ENCODE results near the gene CDK19. TPM values are rescaled to one million over a fixed set of nuclear protein-coding genes. Genes with fewer than 3 reads are reported as not detected.

The CDK19 gene
- total and polyA plus RNA-seq, 2 experiments from 2014 or later, result 7.7 to 10.1 TPM

- TF ChIP-seq ZNF462 (CRISPR knock-in tag; IDR thresholded peaks at IDR 0.05) (no peak), STAT1 (IDR thresholded peaks at IDR 0.05; ENCODE audit: unreplicated experiment) (no peak), ETS1 (IDR thresholded peaks at IDR 0.05) (no peak), NANOG (IDR thresholded peaks at IDR 0.05; ENCODE audit: borderline replicate concordance) (no peak), CREB1 (CRISPR knock-in tag; IDR thresholded peaks at IDR 0.05; ENCODE audit: low read depth) (no peak)
Measured at GRCh38 chr6:110849781-110850180, 34.5 kb upstream of the CDK19 start (continued).

GRCh38 chr6:110841266-110841665 lies 26.0 kb upstream of the CDK19 start:
- peaks cover 5% of the 10 kb centered on the region for H3K27me3 Mint-ChIP-seq (ENCODE audit: insufficient read depth, low read depth, poor library complexity)
- H3K27ac Mint-ChIP-seq, result no peak overlapping the region
- Histone ChIP-seq H3F3A (replicated peaks; ENCODE audit: low read depth) (no peaks in the 10 kb centered on the region), H3K79me2 (replicated peaks; ENCODE audit: insufficient read depth) (no peaks in the 10 kb centered on the region), H3K27me3 (ENCODE audit: insufficient read depth) (no peaks in the 10 kb centered on the region), H4K20me1 (replicated peaks; ENCODE audit: insufficient read depth) (no peaks in the 10 kb centered on the region), H3K9me2 (ENCODE audit: insufficient read depth) (peaks cover 3% of the 10 kb centered on the region; the same call in 1 of the 2 replicates), H3K4me2 (no peak overlapping the region), H3K4me3 (no peak overlapping the region), H3K4me1 (ENCODE audit: insufficient read depth) (no peaks in the 10 kb centered on the region), H2AFZ (peak overlapping the region; percentile 39), H3K36me3 (ENCODE audit: insufficient read depth) (no peaks in the 10 kb centered on the region), H3K27ac (ENCODE audit: low read depth) (no peak overlapping the region)
- no peaks in the 10 kb centered on the region for H3K36me3 Mint-ChIP-seq (ENCODE audit: low read depth)
- no peaks in the 10 kb centered on the region; the same call in 2 of the 3 replicates for H3K4me1 Mint-ChIP-seq
- ATAC-seq (no peak), DNase-seq (ENCODE audit: low spot score) (no peak)
- H3K4me3 Mint-ChIP-seq, result no peak overlapping the region
- no peaks in the 10 kb centered on the region for H3K9me3 Mint-ChIP-seq
- TF ChIP-seq, protein P1, sequence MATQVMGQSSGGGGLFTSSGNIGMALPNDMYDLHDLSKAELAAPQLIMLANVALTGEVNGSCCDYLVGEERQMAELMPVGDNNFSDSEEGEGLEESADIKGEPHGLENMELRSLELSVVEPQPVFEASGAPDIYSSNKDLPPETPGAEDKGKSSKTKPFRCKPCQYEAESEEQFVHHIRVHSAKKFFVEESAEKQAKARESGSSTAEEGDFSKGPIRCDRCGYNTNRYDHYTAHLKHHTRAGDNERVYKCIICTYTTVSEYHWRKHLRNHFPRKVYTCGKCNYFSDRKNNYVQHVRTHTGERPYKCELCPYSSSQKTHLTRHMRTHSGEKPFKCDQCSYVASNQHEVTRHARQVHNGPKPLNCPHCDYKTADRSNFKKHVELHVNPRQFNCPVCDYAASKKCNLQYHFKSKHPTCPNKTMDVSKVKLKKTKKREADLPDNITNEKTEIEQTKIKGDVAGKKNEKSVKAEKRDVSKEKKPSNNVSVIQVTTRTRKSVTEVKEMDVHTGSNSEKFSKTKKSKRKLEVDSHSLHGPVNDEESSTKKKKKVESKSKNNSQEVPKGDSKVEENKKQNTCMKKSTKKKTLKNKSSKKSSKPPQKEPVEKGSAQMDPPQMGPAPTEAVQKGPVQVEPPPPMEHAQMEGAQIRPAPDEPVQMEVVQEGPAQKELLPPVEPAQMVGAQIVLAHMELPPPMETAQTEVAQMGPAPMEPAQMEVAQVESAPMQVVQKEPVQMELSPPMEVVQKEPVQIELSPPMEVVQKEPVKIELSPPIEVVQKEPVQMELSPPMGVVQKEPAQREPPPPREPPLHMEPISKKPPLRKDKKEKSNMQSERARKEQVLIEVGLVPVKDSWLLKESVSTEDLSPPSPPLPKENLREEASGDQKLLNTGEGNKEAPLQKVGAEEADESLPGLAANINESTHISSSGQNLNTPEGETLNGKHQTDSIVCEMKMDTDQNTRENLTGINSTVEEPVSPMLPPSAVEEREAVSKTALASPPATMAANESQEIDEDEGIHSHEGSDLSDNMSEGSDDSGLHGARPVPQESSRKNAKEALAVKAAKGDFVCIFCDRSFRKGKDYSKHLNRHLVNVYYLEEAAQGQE (IDR thresholded peaks at IDR 0.05; ENCODE audit: unreplicated experiment), result no peak
- TF ChIP-seq CREB1 (CRISPR knock-in tag; IDR thresholded peaks at IDR 0.05; ENCODE audit: low read depth) (no peak), CTCF (conservative IDR thresholded peaks at IDR 0.05; ENCODE audit: low read depth in 2 of 2) (no peak)
